ENCODE measurements around the gene SLC9A2.
A peak's percentile ranks its signal among the peaks of the same experiment; 100 is the strongest.

SLC9A2 gene

DNA sequence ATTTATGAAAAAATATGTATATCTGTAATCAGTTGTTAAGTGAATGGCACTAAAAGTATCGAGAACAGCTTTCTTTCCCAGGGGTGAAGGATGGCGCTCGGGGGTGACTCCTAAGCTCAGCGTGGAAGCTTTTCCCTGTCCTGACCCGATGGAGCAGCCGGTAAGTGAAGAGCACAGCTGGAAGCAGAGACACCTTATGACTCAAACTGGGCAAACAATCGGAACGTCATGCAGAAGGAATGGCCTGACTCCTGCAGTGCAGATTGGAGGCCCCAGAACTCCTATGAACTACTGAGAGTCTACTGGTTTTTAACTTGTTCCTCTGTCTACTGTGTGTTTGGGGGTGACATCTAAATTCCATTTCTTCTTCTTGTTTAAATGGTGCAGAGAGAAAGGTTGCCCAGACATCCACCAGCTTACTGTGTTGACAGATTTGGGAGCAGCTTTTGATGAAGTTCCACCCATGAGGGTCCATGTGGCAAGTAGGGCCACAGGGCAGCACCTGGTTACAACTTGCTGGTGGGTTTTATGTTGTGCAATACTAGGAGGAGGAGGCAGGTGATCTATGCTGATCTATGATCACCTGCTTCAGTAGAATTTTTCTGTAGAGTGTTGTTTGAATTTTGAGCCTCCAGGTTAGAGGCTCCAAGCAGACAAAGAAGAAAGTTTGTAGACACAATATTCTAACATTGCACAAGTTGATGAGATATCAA, 89.7 kb downstream of the SLC9A2 start:
- DNase-seq (ENCODE audit: insufficient read length, low spot score) = no peak
- TF ChIP-seq POU2F2 (IDR thresholded peaks at IDR 0.05; ENCODE audit: low read depth, low read length) (no peak), POLR2A (IDR thresholded peaks at IDR 0.05; ENCODE audit: low read depth, low read length) (no peak), PAX5 (IDR thresholded peaks at IDR 0.05; ENCODE audit: insufficient read depth, low read length, severe bottlenecking) (no peak), POLR2AphosphoS5 (IDR thresholded peaks at IDR 0.05; ENCODE audit: low read depth, low read length) (no peak), SPI1 (IDR thresholded peaks at IDR 0.05; ENCODE audit: low read depth, low read length) (no peak), TAF1 (IDR thresholded peaks at IDR 0.05; ENCODE audit: low read depth, low read length) (no peak)
- FAIRE-seq = no peak

DNA sequence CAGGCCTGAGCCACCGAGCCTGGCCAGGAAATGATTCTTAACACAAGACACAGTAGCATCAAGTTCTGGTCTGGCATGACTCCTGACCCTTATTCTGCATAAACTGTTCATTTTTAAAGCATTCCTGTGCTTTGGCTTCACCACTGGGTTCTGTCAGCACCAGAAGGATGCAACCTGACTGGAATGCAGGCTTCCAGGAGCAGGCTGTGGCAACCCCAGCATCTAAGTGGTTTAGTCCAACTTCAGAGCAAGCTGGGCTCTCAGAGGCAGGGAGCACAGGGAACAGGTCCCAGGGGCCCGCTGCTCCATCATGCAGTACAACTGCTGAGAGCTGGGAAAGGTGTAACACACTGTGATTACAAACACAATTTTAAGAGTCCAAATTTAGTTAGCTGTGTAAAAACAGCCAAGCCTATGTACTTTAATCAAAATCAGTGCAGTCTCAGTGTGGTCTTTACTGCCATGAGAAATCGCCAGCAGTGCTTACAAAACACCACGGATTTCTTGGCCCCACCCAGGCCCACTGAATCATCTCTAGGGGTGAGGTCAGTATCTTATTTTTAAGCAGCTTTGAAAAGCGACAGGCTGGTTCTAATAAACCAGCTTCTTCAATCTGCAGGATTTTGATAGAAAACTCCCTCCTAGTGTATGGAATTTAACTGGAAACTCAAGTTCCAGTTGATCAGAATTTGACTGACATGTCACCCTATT, 98.1 kb downstream of the SLC9A2 start:
- no peak for FAIRE-seq
- no peak for TF ChIP-seq TAF1 (IDR thresholded peaks at IDR 0.05; ENCODE audit: low read depth, low read length)
- no peak for TF ChIP-seq POU2F2 (IDR thresholded peaks at IDR 0.05; ENCODE audit: low read depth, low read length)
- TF ChIP-seq POLR2AphosphoS5 (IDR thresholded peaks at IDR 0.05; ENCODE audit: low read depth, low read length) = no peak
- TF ChIP-seq POLR2A (IDR thresholded peaks at IDR 0.05; ENCODE audit: low read depth, low read length) = no peak
- TF ChIP-seq SPI1 (IDR thresholded peaks at IDR 0.05; ENCODE audit: low read depth, low read length) = no peak
- TF ChIP-seq PAX5 (IDR thresholded peaks at IDR 0.05; ENCODE audit: insufficient read depth, low read length, severe bottlenecking) = no peak
- no peak for DNase-seq (ENCODE audit: insufficient read length, low spot score)

- no peak for TF ChIP-seq POU2F2 (IDR thresholded peaks at IDR 0.05; ENCODE audit: low read depth, low read length)
- no peak for TF ChIP-seq TAF1 (IDR thresholded peaks at IDR 0.05; ENCODE audit: low read depth, low read length)
- no peak for TF ChIP-seq POLR2A (IDR thresholded peaks at IDR 0.05; ENCODE audit: low read depth, low read length)
- no peak for TF ChIP-seq POLR2AphosphoS5 (IDR thresholded peaks at IDR 0.05; ENCODE audit: low read depth, low read length)
- no peak for TF ChIP-seq PAX5 (IDR thresholded peaks at IDR 0.05; ENCODE audit: insufficient read depth, low read length, severe bottlenecking)
- no peak for TF ChIP-seq SPI1 (IDR thresholded peaks at IDR 0.05; ENCODE audit: low read depth, low read length)
- DNase-seq (ENCODE audit: insufficient read length, low spot score) (no peak), FAIRE-seq (no peak)
Measured at GRCh38 chr2:102718387-102719316, 99.3 kb downstream of the SLC9A2 start.

DNA sequence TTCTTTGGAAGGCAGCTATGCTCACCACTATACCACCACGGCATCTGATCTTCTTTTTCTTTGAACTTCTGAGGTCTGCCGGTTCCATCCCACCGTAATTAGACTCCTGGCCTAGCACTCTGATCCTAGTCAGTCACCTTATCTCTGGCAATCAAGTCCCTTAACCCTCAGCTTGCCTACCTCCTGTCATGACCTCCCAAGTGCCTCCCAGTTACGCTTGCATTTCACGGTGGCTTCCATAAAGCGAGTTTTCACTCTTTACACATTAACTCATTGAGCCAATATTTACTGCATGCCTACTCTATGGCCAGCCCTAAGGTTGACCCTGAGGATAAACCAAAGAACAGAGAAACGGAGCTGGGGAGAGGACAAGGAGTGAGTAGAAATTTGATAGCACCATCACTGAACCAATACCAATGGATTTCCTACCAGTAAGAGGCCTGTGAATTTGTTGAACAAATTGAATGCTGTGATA, 104.7 kb downstream of the SLC9A2 start:
- no peak for DNase-seq (ENCODE audit: insufficient read length, low spot score)
- FAIRE-seq = no peak
- TF ChIP-seq POLR2AphosphoS5 (IDR thresholded peaks at IDR 0.05; ENCODE audit: low read depth, low read length) (no peak), PAX5 (IDR thresholded peaks at IDR 0.05; ENCODE audit: insufficient read depth, low read length, severe bottlenecking) (no peak), POLR2A (IDR thresholded peaks at IDR 0.05; ENCODE audit: low read depth, low read length) (no peak), SPI1 (IDR thresholded peaks at IDR 0.05; ENCODE audit: low read depth, low read length) (no peak), POU2F2 (IDR thresholded peaks at IDR 0.05; ENCODE audit: low read depth, low read length) (no peak), TAF1 (IDR thresholded peaks at IDR 0.05; ENCODE audit: low read depth, low read length) (no peak)

GRCh38 chr2:102724553-102724952, 105.2 kb downstream of the SLC9A2 start:
- DNase-seq (ENCODE audit: insufficient read length, low spot score) (no peak), FAIRE-seq (no peak)
- TF ChIP-seq PAX5 (IDR thresholded peaks at IDR 0.05; ENCODE audit: insufficient read depth, low read length, severe bottlenecking) = no peak
- no peak for TF ChIP-seq POLR2A (IDR thresholded peaks at IDR 0.05; ENCODE audit: low read depth, low read length)
- no peak for TF ChIP-seq POLR2AphosphoS5 (IDR thresholded peaks at IDR 0.05; ENCODE audit: low read depth, low read length)
- no peak for TF ChIP-seq TAF1 (IDR thresholded peaks at IDR 0.05; ENCODE audit: low read depth, low read length)
- TF ChIP-seq SPI1 (IDR thresholded peaks at IDR 0.05; ENCODE audit: low read depth, low read length) = no peak
- no peak for TF ChIP-seq POU2F2 (IDR thresholded peaks at IDR 0.05; ENCODE audit: low read depth, low read length)

- TF ChIP-seq PAX5 (IDR thresholded peaks at IDR 0.05; ENCODE audit: insufficient read depth, low read length, severe bottlenecking) (no peak), POU2F2 (IDR thresholded peaks at IDR 0.05; ENCODE audit: low read depth, low read length) (no peak), SPI1 (IDR thresholded peaks at IDR 0.05; ENCODE audit: low read depth, low read length) (peak; percentile 76), POLR2AphosphoS5 (IDR thresholded peaks at IDR 0.05; ENCODE audit: low read depth, low read length) (no peak), TAF1 (IDR thresholded peaks at IDR 0.05; ENCODE audit: low read depth, low read length) (no peak)
- DNase-seq (ENCODE audit: insufficient read length, low spot score) = no peak
- peak; percentile 41 for FAIRE-seq
Measured at GRCh38 chr2:102726128-102727087, 107.1 kb downstream of the SLC9A2 start.

DNA sequence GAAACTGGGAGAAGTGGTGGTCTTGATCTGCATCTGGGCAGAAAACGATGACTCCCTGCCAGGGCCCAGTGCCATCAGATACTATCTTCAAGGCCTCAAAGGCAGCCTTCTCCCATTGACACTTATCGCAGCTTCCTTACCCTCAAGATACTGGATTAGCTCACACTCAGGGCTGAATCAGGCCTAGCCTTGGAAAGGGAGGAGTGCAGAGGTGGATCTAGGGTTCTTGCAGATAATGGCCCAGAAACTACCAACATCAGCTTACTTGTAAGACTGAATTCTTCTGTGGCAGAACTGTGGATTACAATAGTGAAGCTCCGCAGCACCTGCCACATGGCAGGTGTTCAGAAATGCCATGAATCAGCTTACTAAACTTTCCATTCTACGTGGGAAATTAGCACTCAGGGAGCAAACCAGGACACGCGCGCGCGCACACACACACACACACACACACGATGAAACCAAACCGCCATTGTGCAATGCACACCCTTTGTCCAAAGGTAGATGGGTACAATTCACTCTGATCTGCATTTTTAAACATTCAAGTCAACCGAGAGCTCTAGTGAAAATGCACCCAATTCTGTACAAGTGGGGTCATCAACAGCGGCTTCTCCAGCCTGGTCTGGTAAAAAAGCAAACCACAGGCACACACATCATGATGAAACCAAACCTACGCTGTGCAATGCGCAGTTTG, 116.2 kb downstream of the SLC9A2 start:
- DNase-seq (ENCODE audit: insufficient read length, low spot score) = no peak
- FAIRE-seq = no peak

More for the DNA sequence above, 116.2 kb downstream of the SLC9A2 start:
- TF ChIP-seq SPI1 (IDR thresholded peaks at IDR 0.05; ENCODE audit: low read depth, low read length) (no peak), POU2F2 (IDR thresholded peaks at IDR 0.05; ENCODE audit: low read depth, low read length) (no peak), POLR2A (IDR thresholded peaks at IDR 0.05; ENCODE audit: low read depth, low read length) (no peak), POLR2AphosphoS5 (IDR thresholded peaks at IDR 0.05; ENCODE audit: low read depth, low read length) (no peak), TAF1 (IDR thresholded peaks at IDR 0.05; ENCODE audit: low read depth, low read length) (no peak), PAX5 (IDR thresholded peaks at IDR 0.05; ENCODE audit: insufficient read depth, low read length, severe bottlenecking) (no peak)

All from GM12891 (cell line).